Neural cell (in vitro differentiated cells): ENCODE measurements around the gene LLGL2. TPM values are rescaled to one million over a fixed set of nuclear protein-coding genes. Genes with fewer than 3 reads are reported as not detected.

Experiments used
- H2AFZ ChIP-seq: fragments of 200-600, 300-800 bp; sonication (generic), shearing (Covaris generic); 2 replicates; pipeline ENCODE4 v1.6.0; 2014; ENCODE audit warnings: low read depth, mild to moderate bottlenecking, antibody characterized with exemption, low read length, moderate library complexity
- H3F3A ChIP-seq: fragments of 200-600 bp; shearing (Covaris generic); 2 replicates; pipeline ENCODE4 v1.6.1; 2016; ENCODE audit warnings: mild to moderate bottlenecking, moderate library complexity, mixed read lengths, antibody characterized with exemption, low read length; ENCODE audit not compliant: insufficient read depth, poor library complexity, severe bottlenecking
- H3K27ac ChIP-seq: fragments of 200-600, 300-800 bp; sonication (generic), shearing (Covaris generic); 2 replicates; pipeline ENCODE4 v1.5.1; 2014; ENCODE audit warnings: mild to moderate bottlenecking, low read length, moderate library complexity
- H3K27me3 ChIP-seq: fragments of 300-800, 200-600 bp; sonication (generic), shearing (Covaris generic); 2 replicates; pipeline ENCODE4 v1.6.0; 2014; ENCODE audit warnings: mild to moderate bottlenecking, low read depth, low read length, moderate library complexity; ENCODE audit not compliant: insufficient read depth
- H3K36me3 ChIP-seq: fragments of 300-800, 200-600 bp; sonication (generic), shearing (Covaris generic); 2 replicates; pipeline ENCODE4 v1.5.1; 2014; ENCODE audit warnings: mild to moderate bottlenecking, antibody characterized with exemption, low read length, moderate library complexity; ENCODE audit not compliant: insufficient read depth
- H3K4me2 ChIP-seq: fragments of 300-800, 200-600 bp; sonication (generic), shearing (Covaris generic); 2 replicates; pipeline ENCODE4 v1.6.0; 2014; ENCODE audit warnings: mild to moderate bottlenecking, low read length
- H3K4me3 ChIP-seq: fragments of 300-800, 200-600 bp; sonication (generic), shearing (Covaris generic); 2 replicates; pipeline ENCODE4 v1.5.1; 2014; ENCODE audit warnings: mild to moderate bottlenecking, low read length, moderate library complexity
- H3K79me2 ChIP-seq: fragments of 200-600 bp; shearing (Covaris generic); replicated peaks from 2 replicates; pipeline ENCODE4 v1.6.0; 2014; ENCODE audit warnings: mild to moderate bottlenecking, low read length, moderate library complexity; ENCODE audit not compliant: insufficient read depth
- H3K9ac ChIP-seq: fragments of 300-800, 200-600 bp; sonication (generic), shearing (Covaris generic); 2 replicates; pipeline ENCODE4 v1.6.1; 2016; ENCODE audit warnings: mild to moderate bottlenecking, low read length, mixed read lengths
- H3K9me2 ChIP-seq: fragments of 200-600 bp; shearing (Covaris generic); 2 replicates; pipeline ENCODE4 v1.6.1; 2016; ENCODE audit warnings: mild to moderate bottlenecking, low read length, mixed read lengths; ENCODE audit not compliant: insufficient read depth
- H3K9me3 ChIP-seq: fragments of 200-600, 300-800 bp; sonication (generic), shearing (Covaris generic); 2 replicates; pipeline ENCODE4 v1.6.1; 2016; ENCODE audit warnings: mild to moderate bottlenecking, mixed run types, low read length, moderate library complexity, mixed read lengths
- H4K20me1 ChIP-seq: fragments of 200-600 bp; shearing (Covaris generic); 2 replicates; pipeline ENCODE4 v1.6.1; 2016; ENCODE audit warnings: mild to moderate bottlenecking, mixed run types; ENCODE audit not compliant: insufficient read depth
- CTCF ChIP-seq: fragments of 450-650 bp; IDR thresholded peaks from 2 replicates; pipeline ENCODE4 v1.5.1; 2014; ENCODE audit warnings: antibody characterized with exemption, mild to moderate bottlenecking, moderate library complexity; ENCODE audit not compliant: poor library complexity, severe bottlenecking
- EP300 ChIP-seq: fragments of 450-650 bp; conservative IDR thresholded peaks from 2 replicates; pipeline ENCODE4 v1.6.1; 2014; ENCODE audit warnings: antibody characterized with exemption, mild to moderate bottlenecking, moderate library complexity; ENCODE audit not compliant: poor library complexity, severe bottlenecking
- EZH2 ChIP-seq: fragments of 200-600, 300-800 bp; shearing (Covaris generic), sonication (generic); IDR thresholded peaks from 2 replicates; pipeline ENCODE4 v1.6.1; 2014; ENCODE audit warnings: antibody characterized with exemption, low read length, borderline replicate concordance, mild to moderate bottlenecking; ENCODE audit not compliant: insufficient read depth, poor library complexity, severe bottlenecking
- MXI1 ChIP-seq: fragments of 450-650 bp; conservative IDR thresholded peaks from 2 replicates; pipeline ENCODE4 v1.6.1; 2014; ENCODE audit warnings: antibody characterized with exemption, mild to moderate bottlenecking; ENCODE audit not compliant: poor library complexity, severe bottlenecking
- POLR2AphosphoS5 ChIP-seq: IDR thresholded peaks from 2 replicates; pipeline ENCODE4 v1.6.1; 2012
- RAD21 ChIP-seq: fragments of 450-650 bp; conservative IDR thresholded peaks from 2 replicates; pipeline ENCODE4 v1.6.1; 2014; ENCODE audit warnings: antibody characterized with exemption, mild to moderate bottlenecking, moderate library complexity
- SMC3 ChIP-seq: fragments of 450-650 bp; conservative IDR thresholded peaks from 2 replicates; pipeline ENCODE4 v1.6.1; 2014; ENCODE audit warnings: antibody characterized with exemption, mild to moderate bottlenecking, moderate library complexity; ENCODE audit not compliant: poor library complexity
- TAF1 ChIP-seq: IDR thresholded peaks from 2 replicates; pipeline ENCODE4 v1.6.1; 2012; ENCODE audit warnings: low read depth
- polyA plus RNA-seq: library from polyadenylated mRNA; depleted of rRNA; stranded (reverse); fragments of >200 nt; gene quantifications from 2 replicates; pipeline ENCODE4 v1.2.3, GENCODE V29; 2014
- TF ChIP-seq, protein P1 (sequence below): IDR thresholded peaks from 2 replicates; pipeline ENCODE4 v1.6.1; 2012; ENCODE audit warnings: borderline replicate concordance

LLGL2 gene
- polyA plus RNA-seq, 1 donor from 2014 or later: 0.95 TPM

DNA sequence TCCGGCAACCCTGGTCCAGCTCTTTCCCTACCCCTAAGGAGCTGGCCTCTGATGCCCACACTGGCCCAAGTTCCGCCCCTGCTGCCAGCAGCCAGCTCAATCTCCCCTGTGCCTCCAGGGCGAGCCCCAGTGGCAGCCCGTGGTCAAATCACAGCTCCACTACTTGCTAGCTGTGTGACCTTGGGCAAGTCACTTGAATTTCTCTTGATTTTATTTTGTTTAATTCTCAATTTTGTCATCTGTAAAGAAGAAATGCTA lies 20.4 kb upstream of the LLGL2 start:
- Histone ChIP-seq H3K27ac (no peak overlapping the region), H3K4me2 (no peak overlapping the region), H2AFZ (no peak overlapping the region), H3K36me3 (no peaks in the 10 kb centered on the region), H3K27me3 (no peaks in the 10 kb centered on the region), H3K9ac (no peak overlapping the region), H3K9me3 (no peaks in the 10 kb centered on the region), H3K4me3 (no peak overlapping the region), H3K79me2 (no peaks in the 10 kb centered on the region), H3K9me2 (no peaks in the 10 kb centered on the region), H3F3A (no peaks in the 10 kb centered on the region), H4K20me1 (no peaks in the 10 kb centered on the region)
- TF ChIP-seq EP300: no peak
- no peak for TF ChIP-seq MXI1
- TF ChIP-seq RAD21: no peak
- TF ChIP-seq SMC3: no peak
- no peak for TF ChIP-seq CTCF
- no peak for TF ChIP-seq TAF1
- no peak for TF ChIP-seq EZH2
- no peak for TF ChIP-seq POLR2AphosphoS5
- TF ChIP-seq, protein P1, sequence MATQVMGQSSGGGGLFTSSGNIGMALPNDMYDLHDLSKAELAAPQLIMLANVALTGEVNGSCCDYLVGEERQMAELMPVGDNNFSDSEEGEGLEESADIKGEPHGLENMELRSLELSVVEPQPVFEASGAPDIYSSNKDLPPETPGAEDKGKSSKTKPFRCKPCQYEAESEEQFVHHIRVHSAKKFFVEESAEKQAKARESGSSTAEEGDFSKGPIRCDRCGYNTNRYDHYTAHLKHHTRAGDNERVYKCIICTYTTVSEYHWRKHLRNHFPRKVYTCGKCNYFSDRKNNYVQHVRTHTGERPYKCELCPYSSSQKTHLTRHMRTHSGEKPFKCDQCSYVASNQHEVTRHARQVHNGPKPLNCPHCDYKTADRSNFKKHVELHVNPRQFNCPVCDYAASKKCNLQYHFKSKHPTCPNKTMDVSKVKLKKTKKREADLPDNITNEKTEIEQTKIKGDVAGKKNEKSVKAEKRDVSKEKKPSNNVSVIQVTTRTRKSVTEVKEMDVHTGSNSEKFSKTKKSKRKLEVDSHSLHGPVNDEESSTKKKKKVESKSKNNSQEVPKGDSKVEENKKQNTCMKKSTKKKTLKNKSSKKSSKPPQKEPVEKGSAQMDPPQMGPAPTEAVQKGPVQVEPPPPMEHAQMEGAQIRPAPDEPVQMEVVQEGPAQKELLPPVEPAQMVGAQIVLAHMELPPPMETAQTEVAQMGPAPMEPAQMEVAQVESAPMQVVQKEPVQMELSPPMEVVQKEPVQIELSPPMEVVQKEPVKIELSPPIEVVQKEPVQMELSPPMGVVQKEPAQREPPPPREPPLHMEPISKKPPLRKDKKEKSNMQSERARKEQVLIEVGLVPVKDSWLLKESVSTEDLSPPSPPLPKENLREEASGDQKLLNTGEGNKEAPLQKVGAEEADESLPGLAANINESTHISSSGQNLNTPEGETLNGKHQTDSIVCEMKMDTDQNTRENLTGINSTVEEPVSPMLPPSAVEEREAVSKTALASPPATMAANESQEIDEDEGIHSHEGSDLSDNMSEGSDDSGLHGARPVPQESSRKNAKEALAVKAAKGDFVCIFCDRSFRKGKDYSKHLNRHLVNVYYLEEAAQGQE: no peak

DNA sequence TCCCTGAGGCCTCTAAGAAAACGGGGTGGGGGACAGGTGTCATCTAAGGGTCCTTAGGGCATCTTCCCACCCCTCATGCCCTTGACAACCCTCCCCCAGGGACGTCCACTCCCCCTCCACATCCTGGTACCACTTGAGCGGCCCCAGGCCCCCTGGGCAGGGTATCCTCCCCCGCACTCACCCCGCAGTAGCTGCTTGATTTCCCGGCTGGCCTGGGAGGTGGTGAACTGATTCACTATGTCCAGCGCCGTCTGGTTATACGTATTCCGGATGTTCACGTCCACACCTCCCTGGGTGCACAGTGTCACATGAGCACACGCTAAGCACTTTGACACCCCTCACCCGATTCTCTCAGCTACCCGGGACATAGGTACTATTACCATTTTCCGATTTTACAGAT lies 19.9 kb upstream of the LLGL2 start:
- H3K27ac ChIP-seq: no peak overlapping the region
- no peaks in the 10 kb centered on the region for H3K9me2 ChIP-seq
- no peaks in the 10 kb centered on the region for H3F3A ChIP-seq
- no peaks in the 10 kb centered on the region for H3K79me2 ChIP-seq
- no peaks in the 10 kb centered on the region for H3K27me3 ChIP-seq
- no peak overlapping the region for H3K4me3 ChIP-seq
- H2AFZ ChIP-seq: no peak overlapping the region
- no peak overlapping the region for H3K9ac ChIP-seq
- no peaks in the 10 kb centered on the region for H4K20me1 ChIP-seq
- TF ChIP-seq CTCF (no peak), EP300 (no peak), POLR2AphosphoS5 (no peak), EZH2 (no peak), MXI1 (no peak), RAD21 (no peak), SMC3 (no peak), TAF1 (no peak)
- TF ChIP-seq, protein P1: no peak
- H3K9me3 ChIP-seq: no peaks in the 10 kb centered on the region
- no peaks in the 10 kb centered on the region for H3K36me3 ChIP-seq
- H3K4me2 ChIP-seq: no peak overlapping the region
